Stimulated activated naive CD4-positive, alpha-beta T cell treated with Interleukin-2 at 50 U/mL for 16 hours (primary cell): ENCODE results near the gene MAML3.

Experiments
- DNase-seq: peaks from one replicate; lab custom pipeline; 2025; lab: John Stamatoyannopoulos, UW

The MAML3 gene

GRCh38 chr4:140126261-140126660, 27.7 kb downstream of the MAML3 start:
- DNase-seq = no peak

- no peak for DNase-seq
Observed at GRCh38 chr4:140125374-140125773, 28.6 kb downstream of the MAML3 start.

DNA sequence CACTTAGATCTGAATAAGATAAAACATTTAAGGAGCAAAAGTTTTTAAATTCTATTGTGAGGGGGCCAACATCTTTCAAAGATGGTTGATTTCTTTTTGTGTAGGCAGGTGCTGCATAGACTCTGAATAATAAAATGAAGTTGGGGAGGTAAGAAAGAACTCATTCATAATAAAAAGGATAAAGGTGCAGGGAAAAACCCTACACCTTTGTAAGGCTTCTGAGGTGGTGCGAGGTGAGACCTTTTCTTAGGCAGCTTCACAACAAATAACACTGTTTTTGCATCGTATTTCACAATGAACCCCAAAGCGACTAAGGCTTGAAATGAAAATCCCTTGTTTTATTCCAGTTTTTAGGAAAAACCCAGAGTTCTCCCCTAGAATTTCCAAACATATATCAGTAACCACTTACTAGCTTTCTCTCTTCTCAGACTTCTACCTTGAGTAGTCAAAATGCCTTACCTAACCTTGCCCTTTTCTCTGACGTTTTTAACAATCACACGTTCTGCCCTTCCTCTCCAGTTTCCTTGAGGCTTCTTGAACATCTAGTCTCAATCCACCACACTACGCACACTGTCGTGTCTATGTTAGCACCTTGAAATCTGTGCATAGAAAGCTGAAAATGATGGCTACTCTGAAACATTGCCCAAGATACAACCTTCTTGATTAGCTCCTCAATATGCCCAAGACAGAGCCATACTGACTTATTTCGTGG, 30.2 kb downstream of the MAML3 start:
- DNase-seq = no peak

DNA sequence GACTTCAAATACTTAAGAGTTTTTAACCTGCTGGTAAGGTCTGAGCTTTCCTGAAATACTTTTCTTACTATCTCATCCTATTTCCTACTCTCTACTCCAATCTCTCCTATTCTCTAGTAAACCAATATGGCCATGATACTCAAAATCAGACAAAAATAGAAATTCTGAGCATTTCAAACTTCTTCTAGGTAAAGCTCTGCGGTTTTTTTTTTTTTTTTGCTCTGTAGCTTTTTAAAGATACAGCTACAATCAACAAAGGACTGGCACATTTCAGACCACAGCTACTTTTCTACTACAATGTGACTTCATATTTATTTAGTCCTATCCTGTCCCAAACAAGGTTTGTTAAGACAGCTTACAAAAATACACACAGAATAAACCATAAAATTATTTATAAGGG, 31.1 kb downstream of the MAML3 start:
- no peak for DNase-seq

DNA sequence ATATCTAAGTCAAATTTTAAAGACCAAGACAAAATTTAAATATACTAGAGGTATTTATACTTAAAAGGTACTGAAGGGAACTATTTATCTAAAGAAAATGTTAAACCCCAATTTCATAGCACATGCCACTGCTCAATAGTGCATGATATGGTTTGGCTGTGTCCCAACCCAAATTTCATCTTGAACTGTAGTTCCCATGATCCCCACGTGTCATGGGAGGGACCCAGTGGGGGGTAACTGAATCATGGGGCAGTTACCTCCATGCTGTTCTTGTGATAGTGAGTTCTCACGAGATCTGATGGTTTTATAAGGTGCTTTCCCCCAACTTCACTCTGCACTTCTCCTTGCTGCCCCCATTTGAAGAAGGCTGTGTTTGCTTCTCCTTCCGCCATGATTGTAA, 32.3 kb downstream of the MAML3 start:
- no peak for DNase-seq

DNA sequence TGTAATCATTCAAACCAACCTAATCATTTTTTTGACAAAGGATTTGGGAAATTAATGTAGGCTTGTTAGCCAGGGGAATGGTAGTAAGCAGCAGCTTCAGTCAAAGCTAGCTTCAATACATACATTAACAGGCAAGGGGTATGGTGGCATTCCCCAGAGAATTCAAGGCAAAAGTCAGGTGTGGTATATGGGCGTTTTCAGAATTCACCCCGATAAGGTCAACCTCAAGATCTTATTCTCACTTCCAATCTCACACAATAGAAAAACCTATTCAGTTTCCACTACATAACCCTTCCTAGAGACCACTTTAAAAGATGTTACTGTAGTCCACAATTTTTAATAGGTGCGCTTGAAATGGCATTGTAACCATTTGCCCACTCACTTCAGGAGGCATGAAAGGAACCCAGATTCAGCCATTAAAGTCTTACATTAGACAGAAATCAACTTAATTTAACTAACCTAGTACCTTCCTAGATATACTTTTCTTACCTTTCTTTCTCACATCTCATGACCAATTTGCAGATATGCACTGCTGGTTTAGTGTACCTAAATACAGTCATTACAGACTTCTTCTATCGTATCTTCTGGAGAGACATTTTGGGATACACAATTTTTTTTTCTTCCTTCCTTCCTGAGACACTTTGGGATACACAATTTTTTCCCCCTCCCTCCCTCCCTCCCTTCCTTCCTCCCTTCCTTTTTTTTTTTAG, 34.9 kb downstream of the MAML3 start:
- no peak for DNase-seq

- no peak for DNase-seq
Observed at GRCh38 chr4:140117947-140118346, 36.0 kb downstream of the MAML3 start.

GRCh38 chr4:140116442-140117104, 37.4 kb downstream of the MAML3 start:
- DNase-seq = no peak

GRCh38 chr4:140115140-140115539, 38.8 kb downstream of the MAML3 start:
- no peak for DNase-seq

- DNase-seq = no peak
Observed at GRCh38 chr4:140113653-140114052, 40.3 kb downstream of the MAML3 start.

GRCh38 chr4:140112576-140112975, 41.4 kb downstream of the MAML3 start:
- DNase-seq = no peak

- DNase-seq = no peak
Observed at GRCh38 chr4:140111256-140111655, 42.7 kb downstream of the MAML3 start.

DNA sequence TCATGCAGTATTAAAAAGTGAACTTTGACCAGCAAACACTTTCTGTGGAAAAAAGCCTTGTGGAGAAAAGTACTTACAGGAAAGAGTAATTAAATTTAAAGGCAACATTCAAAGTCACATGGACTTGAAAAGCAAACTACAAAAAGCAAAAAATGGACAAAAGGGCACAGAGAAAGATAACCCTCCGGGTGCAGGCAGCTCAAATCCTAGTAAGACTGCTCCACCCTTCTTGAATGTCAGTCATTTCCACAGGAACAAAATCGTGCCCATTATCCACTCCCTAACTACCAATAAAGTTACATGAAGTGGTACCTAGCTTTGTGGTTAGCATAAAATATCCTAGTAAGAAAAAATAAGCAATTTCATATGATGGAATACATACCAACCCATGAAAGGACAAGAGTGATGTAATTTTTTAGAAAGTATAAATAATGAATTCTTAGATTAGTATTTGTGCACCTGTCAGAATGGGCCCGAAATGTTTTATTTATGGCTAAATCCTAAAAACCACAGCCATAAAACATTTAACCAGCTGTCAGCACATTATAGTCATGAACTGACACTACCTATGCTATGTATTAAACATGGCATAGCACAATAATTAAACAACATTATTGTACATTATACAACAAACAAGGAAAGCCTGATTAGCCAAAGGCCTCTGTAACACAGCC, 43.3 kb downstream of the MAML3 start:
- no peak for DNase-seq

- no peak for DNase-seq
Observed at GRCh38 chr4:140109737-140110136, 44.2 kb downstream of the MAML3 start.

GRCh38 chr4:140109292-140109691, 44.7 kb downstream of the MAML3 start:
- DNase-seq = no peak

DNA sequence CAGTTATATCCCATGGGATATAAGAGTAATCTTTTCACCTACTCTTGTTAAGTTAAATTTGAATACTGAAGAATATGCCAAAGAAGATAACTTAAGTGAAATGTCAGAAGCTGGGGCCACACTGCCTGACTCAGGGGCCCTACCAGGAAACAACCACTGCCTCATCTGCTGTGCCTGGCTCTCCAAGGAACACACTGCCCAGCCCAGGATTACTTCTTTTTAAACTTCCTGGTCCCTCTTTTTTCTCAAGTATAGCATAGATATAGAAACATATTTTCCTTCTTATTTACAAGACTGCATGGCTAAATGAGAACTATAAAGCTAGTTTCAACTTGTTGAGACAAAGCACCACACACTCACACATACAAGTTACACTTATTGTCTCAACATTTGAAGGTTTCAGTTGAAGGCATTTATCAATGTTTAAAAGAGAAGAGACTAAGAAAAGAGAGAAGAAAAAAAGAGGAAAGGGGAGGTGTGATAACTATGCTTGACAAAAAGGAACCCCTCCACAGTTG, 45.2 kb downstream of the MAML3 start:
- no peak for DNase-seq

GRCh38 chr4:140108243-140108642, 45.7 kb downstream of the MAML3 start:
- DNase-seq = no peak

GRCh38 chr4:140106289-140106844, 47.6 kb downstream of the MAML3 start:
- no peak for DNase-seq

DNA sequence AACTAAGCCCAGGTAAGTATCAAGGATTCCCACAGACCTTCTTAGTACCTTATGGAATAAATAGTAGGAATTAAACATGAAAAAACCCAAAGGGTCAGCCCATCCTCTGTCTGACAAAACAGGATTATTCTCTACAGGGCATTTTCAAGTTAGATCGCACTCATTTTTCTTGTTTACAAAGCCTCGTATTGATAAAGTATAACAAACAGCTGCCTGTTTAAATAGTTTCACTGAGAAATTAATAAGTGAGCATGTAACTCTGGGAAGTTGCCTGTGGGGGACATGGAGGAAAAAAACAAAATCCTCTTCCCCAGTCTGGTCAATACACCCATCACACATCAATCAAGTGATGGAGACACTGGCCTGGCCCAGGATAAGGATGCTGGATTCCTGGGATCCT, 48.5 kb downstream of the MAML3 start:
- no peak for DNase-seq

- peak; percentile 49 for DNase-seq
Observed at GRCh38 chr4:140103676-140104075, 50.3 kb downstream of the MAML3 start.

DNA sequence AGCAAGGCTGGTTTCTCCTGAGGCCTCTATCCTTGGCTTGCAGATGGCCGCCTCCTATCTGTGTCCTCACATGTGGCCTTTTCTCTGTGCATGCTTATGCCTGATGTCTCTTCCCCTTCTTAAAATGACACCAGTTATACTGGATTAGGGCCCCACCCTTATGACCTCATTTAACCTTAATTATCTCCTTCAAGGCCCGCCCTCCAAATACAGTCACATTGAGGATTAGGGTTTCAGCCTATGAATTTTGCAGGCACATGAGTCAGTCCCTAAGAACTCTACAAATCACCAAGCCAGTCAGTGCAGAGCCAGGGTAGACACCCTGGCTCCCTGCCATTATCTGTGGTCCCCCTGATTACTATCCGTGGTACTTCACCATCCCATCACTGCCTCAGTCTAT, 51.6 kb downstream of the MAML3 start:
- no peak for DNase-seq

GRCh38 chr4:140100771-140101170, 53.2 kb downstream of the MAML3 start:
- DNase-seq = no peak
